Measurements from ENCODE around the gene MLLT10.

Gene MLLT10

DNA sequence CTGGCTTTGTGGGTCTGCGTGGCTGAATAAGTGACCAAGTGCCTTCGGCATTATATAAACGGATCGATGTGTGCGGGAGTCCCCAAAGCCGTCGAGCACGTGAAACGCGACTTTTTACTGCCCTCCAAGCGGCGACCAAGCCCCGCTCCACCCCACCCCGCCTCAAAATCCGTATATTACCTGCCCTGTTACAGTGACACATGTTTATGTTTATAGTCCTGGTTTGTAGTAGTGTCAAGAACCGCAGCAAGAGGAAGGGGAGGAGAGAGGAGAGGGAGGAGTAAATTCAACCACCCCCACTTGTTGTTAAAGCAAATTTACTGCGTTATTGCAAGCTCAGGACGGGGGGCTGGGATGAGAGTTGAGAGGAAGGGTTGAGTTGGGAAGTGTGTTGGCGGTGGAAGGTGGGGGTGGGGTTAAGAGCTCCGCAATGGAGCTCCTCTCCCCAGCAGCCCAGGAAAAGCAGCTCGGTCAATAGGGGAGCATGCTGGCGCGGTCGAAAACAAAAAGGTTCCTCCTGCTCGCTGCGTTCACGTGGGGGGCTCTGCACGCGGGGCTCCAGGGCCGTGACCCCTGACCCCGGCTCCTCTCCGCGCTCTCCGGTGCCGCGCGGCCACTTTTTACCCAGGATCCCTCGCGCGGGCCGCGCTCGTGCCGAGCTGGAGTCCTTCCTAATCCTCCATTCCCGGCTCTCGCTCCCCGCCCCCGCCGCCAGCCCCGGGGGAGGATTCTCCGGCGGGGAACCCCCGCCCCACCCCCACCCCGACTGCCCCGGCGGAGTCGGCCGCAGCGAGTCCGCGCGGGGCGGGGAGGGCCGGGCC lies 8.5 kb upstream of the MLLT10 start, which contains the start of gene SKIDA1:
Gene SKIDA1, minus strand, starts transcription at position 316 of the 821 bp plus-strand sequence. CDS start 7,860 bp downstream, outside the sequence.
- peak; percentile 55 for ATAC-seq (ENCODE audit: low read depth)
- H3K36me3 ChIP-seq (ENCODE audit: low read depth): no peaks in the 10 kb centered on the region
- peak within 1 kb of the TSS; percentile 94 for H3K27ac ChIP-seq (ENCODE audit: poor library complexity, severe bottlenecking)
- no peaks in the 10 kb centered on the region for H3K9me3 ChIP-seq (ENCODE audit: severe bottlenecking)
- H3K27me3 ChIP-seq (ENCODE audit: insufficient read depth, poor library complexity, severe bottlenecking): no peaks in the 10 kb centered on the region
- peak within 1 kb of the TSS; percentile 70 for H3K4me3 ChIP-seq (ENCODE audit: severe bottlenecking)
- TF ChIP-seq, protein P1, sequence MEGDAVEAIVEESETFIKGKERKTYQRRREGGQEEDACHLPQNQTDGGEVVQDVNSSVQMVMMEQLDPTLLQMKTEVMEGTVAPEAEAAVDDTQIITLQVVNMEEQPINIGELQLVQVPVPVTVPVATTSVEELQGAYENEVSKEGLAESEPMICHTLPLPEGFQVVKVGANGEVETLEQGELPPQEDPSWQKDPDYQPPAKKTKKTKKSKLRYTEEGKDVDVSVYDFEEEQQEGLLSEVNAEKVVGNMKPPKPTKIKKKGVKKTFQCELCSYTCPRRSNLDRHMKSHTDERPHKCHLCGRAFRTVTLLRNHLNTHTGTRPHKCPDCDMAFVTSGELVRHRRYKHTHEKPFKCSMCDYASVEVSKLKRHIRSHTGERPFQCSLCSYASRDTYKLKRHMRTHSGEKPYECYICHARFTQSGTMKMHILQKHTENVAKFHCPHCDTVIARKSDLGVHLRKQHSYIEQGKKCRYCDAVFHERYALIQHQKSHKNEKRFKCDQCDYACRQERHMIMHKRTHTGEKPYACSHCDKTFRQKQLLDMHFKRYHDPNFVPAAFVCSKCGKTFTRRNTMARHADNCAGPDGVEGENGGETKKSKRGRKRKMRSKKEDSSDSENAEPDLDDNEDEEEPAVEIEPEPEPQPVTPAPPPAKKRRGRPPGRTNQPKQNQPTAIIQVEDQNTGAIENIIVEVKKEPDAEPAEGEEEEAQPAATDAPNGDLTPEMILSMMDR (IDR thresholded peaks at IDR 0.05; ENCODE audit: poor library complexity, severe bottlenecking): no peak
- H3K4me1 ChIP-seq (ENCODE audit: insufficient read depth, poor library complexity, severe bottlenecking): peaks cover 12% of the 10 kb centered on the region
- peak; percentile 84 for DNase-seq (ENCODE audit: low spot score)

DNA sequence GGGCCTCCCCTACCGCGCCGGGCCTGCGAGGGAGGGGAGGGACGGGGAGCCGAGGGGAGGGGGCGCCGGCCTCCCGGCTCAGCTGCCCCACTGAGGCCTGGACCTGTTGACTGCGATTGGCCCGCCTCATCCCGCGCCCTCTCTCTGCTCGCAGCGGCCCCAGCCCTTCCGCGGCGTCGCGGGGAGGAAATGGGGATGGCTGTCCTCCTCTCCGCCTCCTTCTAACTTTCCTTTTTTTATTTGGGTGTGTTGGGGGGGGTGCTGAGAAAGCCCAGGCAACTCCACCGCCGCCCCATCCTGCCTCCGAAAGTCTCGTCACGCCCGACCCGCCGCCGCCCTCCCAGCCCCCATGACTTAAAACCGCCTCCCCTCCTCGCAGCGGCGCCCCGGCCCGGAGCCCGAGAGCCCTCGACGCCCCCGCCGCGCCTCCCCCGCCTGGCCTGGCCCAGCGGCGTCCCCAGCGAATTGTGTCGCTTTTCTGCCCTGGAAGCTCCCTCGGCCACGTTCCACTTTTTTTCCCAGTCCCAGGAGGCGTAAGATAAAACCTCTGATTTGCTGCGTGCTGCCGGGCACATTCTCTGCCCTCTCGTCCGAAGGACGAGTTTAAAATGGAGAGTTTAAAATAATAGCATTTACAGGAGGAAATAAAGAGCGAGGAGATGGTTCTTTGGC lies 7.7 kb upstream of the MLLT10 start:
- Histone ChIP-seq H3K9me3 (ENCODE audit: severe bottlenecking) (no peaks in the 10 kb centered on the region), H3K4me3 (ENCODE audit: severe bottlenecking) (peak overlapping the region; percentile 70), H3K36me3 (ENCODE audit: low read depth) (no peaks in the 10 kb centered on the region), H3K27ac (ENCODE audit: poor library complexity, severe bottlenecking) (peak overlapping the region; percentile 94), H3K27me3 (ENCODE audit: insufficient read depth, poor library complexity, severe bottlenecking) (no peaks in the 10 kb centered on the region), H3K4me1 (ENCODE audit: insufficient read depth, poor library complexity, severe bottlenecking) (peaks cover 20% of the 10 kb centered on the region)
- TF ChIP-seq, protein P1 (IDR thresholded peaks at IDR 0.05; ENCODE audit: poor library complexity, severe bottlenecking): no peak
- peak; percentile 53 for ATAC-seq (ENCODE audit: low read depth)
- DNase-seq (ENCODE audit: low spot score): peak; percentile 77

DNA sequence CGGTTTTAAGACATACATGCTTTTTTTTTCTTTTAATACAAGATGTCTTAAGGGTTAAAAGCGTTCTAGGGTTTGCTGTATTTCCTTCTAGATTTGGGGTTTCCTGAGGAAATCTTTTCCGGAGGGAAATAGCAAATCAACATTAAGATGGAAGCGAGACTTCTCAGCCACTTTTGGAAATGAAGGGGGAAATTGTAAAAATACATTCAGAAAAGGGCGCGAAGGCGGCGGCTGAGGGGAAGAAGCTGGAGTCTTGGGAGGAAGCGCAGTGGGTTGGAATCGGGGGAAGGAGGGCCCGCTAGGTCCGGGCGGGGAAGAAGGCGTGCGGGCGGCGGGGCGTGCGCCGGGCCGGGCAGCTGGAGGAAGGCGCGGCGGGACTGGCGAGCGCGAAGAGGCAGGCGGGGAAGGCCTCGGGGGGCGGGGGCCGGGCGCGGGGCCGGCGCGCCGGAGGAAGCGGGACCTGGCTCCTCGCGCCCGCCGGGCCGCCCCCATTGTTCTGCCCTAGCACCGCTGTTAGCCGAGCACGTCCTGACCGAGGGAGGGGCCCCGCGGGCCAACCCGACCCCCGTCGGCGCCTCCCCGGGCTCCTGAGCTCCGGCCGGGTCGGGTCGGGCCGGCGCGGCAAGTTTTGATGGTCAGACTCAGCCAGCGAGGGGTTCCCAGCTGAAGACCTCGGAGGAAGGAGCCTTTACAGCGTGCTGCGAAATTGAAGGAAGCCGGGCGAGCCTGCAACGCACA lies 7.0 kb upstream of the MLLT10 start:
- Histone ChIP-seq H3K27ac (ENCODE audit: poor library complexity, severe bottlenecking) (peak overlapping the region; percentile 94), H3K9me3 (ENCODE audit: severe bottlenecking) (no peaks in the 10 kb centered on the region), H3K27me3 (ENCODE audit: insufficient read depth, poor library complexity, severe bottlenecking) (no peaks in the 10 kb centered on the region), H3K4me1 (ENCODE audit: insufficient read depth, poor library complexity, severe bottlenecking) (peaks cover 27% of the 10 kb centered on the region), H3K4me3 (ENCODE audit: severe bottlenecking) (peak overlapping the region; percentile 70), H3K36me3 (ENCODE audit: low read depth) (no peaks in the 10 kb centered on the region)
- DNase-seq (ENCODE audit: low spot score): peak; percentile 67
- peak; percentile 28 for ATAC-seq (ENCODE audit: low read depth)
- TF ChIP-seq, protein P1 (IDR thresholded peaks at IDR 0.05; ENCODE audit: poor library complexity, severe bottlenecking): no peak

DNA sequence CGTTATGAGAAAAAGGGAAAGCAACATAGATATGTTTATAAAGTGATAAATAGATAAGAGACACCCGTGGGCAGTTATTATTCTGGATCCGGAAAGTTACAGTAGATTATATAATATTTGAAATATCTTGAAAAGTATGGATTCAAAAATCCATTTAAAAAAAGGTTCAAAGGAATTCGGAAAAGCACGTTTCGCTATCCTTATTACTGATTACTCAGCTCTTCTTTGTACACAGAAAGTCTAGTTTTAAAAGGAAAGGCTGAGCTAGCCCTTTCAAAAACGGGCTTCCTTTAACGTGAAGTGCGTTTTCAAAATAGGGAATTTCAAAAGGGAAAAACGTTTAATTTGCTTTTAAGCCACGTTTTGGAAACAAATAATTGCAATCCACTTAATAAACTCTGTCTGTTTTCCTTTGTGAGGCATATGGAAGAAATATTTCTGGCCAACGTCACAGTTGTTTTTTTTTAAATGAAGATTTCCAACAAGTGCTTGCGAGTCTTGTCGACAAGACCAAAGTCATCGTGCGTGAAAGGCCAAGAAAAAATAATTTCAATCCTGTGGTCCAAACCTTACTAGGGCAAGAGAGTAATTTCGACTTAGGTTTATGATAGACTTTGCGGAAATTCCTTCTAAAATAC lies 6.3 kb upstream of the MLLT10 start:
- Histone ChIP-seq H3K27ac (ENCODE audit: poor library complexity, severe bottlenecking) (peak overlapping the region; percentile 94), H3K9me3 (ENCODE audit: severe bottlenecking) (no peaks in the 10 kb centered on the region), H3K4me3 (ENCODE audit: severe bottlenecking) (peak overlapping the region; percentile 70), H3K36me3 (ENCODE audit: low read depth) (no peaks in the 10 kb centered on the region), H3K27me3 (ENCODE audit: insufficient read depth, poor library complexity, severe bottlenecking) (no peaks in the 10 kb centered on the region), H3K4me1 (ENCODE audit: insufficient read depth, poor library complexity, severe bottlenecking) (peaks cover 33% of the 10 kb centered on the region)
- DNase-seq (ENCODE audit: low spot score) (no peak), ATAC-seq (ENCODE audit: low read depth) (no peak)
- TF ChIP-seq, protein P1 (IDR thresholded peaks at IDR 0.05; ENCODE audit: poor library complexity, severe bottlenecking): no peak

Measured in RWPE2 (cell line).